UCSD-AML1 (cell line): Measurements from ENCODE around the gene GBF1.

Experiments used
- DNase-seq: peaks from one replicate; lab custom pipeline; 2025; ENCODE audit not compliant: unreplicated experiment; lab: John Stamatoyannopoulos, UW

The GBF1 gene

DNA sequence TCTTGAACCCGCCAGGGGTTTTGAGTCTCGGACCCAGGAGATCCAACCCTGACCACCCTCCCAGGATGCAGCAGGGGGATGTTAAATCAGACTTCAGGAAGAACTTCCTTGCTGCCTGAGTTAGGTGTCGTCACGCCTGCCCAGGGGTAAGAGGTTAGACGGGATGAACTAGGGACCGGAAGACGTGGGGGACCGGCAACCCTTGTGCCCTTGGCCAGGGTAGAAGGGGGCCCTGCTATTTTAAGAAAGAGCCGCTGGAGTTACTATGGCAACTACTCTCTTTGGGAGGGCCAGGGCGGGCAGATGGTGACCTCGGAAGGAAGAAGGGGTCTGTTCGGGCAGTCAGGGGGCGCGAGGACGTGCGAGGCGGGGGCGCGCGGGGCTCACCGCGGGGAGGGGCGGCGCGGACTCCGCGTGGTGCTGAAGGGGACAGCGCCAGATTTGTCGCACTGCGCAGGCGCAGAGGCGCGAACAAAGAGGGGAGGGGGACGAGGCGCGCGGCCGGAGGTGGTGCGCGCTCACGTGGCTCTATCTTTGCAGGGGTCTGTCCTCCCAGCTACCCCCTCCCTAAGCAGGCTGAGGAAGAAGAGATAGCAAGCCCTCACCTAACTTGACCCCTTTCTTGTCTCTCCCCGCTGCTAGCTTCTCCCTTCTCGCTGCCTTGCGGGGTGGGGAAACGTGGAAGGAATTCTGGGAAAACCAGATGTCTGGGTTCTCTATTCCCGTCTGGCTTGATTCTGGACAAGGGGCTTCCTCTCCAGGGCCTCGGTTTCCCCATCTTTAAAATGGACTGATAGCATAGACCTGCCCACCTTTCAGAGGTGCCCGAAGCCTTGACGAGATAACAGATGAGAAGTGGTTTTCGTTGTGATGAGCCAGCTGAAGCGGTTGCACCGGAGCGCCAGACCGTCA is 174.2 kb downstream of the GBF1 start:
- DNase-seq, result peak; percentile 68

DNA sequence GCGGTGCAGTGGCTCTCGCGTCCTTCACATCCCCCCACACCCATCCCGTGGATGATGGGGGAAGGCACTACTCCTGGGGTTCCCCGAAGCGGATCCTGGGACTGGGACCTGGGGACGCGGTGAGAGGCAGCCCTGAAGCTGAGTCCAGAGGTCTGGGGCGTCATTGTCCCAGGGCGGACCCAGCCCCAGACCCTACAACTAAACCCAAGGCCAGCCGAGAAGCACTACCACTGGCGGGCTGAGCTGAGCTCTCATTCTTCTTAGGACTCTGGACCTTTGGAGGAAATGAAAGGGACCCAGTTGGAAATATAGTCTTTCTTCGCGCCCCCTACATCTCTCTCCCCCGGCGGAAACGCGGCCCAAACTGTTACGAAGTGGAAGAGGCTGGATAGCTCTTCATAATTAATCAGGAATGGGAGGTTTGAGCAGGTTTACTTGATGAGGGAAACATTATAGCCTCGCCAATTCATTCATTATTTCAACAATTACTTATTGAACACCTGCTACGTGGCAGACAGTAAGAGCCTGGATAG is 174.9 kb downstream of the GBF1 start:
- no peak for DNase-seq

DNA sequence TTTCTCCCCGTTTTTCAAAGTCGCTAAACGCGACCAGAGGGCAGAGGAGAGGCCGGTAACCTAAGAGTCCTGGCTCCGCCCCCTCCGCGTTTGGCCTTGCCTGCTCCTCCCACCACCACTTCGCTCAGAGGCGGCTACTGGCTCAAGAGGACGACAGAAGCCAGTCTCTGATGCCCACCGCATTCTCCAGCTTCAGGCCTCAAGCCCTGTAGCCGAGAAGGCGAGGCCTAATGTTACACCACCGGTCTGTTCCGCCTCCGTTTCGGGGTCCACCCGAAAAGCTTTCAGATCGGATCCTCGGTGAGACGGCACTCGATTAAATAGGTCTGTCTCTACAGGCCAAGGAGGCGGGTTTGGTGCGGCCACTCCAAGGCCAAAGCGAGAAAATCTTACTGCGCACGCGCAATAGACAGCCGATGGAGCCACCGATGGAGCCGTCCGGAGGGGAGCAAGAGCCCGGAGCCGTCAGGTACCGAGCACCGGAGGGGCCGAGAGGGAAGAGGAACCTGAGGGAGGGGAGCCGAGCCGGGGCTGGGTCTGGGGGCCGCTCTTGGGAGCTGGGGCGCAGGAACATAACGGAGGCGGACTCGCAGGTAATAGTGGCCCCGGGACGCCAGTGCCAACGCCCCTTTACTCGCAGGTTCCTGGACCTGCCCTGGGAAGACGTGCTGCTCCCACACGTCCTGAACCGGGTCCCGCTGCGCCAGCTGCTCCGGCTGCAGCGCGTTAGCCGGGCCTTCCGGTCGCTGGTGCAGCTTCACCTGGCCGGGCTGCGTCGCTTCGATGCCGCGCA is 175.6 kb downstream of the GBF1 start, which contains the start of gene FBXL15:
Gene FBXL15, plus strand, starts transcription at position 123 of the 793 bp plus-strand sequence. Its CDS starts 294 bp downstream, at position 417.
- DNase-seq, result peak; percentile 97

DNA sequence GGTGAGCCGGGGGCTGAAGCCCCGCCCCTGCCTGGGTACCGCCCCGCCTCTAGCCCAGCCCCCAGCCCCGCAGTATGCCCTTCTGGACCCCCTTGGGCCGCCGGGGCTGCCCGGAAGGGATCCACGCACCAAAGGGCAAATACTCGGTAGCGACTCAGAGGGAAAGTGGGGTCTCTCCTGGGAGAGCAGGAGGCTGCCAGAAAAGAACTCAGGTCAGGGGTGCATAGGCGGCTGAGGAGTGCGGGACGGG is 176.1 kb downstream of the GBF1 start:
- no peak for DNase-seq

DNA sequence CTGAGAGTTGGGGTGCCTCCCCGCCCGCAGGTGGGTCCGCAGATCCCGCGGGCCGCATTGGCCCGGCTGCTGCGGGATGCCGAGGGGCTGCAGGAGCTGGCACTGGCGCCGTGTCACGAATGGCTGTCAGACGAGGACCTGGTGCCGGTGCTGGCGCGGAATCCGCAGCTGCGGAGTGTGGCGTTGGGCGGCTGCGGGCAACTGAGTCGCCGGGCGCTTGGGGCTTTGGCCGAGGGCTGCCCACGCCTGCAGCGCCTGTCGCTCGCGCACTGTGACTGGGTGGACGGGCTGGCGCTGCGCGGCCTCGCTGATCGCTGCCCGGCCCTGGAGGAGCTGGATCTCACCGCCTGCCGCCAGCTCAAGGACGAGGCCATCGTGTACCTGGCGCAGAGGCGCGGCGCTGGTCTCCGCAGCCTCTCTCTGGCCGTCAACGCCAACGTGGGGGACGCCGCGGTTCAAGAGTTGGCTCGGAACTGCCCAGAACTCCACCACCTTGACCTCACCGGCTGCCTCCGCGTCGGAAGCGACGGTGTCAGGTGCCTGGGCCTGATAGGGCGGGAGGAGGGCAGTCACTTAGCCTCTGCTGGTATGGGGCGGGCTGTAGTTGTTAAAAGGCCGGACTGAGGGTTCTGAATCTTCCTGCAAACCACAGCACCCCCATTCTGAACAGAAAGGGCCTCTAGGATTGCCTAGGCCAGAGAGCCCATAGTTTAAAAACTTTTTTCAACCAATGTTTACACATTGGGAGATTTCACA is 176.6 kb downstream of the GBF1 start:
- no peak for DNase-seq

DNA sequence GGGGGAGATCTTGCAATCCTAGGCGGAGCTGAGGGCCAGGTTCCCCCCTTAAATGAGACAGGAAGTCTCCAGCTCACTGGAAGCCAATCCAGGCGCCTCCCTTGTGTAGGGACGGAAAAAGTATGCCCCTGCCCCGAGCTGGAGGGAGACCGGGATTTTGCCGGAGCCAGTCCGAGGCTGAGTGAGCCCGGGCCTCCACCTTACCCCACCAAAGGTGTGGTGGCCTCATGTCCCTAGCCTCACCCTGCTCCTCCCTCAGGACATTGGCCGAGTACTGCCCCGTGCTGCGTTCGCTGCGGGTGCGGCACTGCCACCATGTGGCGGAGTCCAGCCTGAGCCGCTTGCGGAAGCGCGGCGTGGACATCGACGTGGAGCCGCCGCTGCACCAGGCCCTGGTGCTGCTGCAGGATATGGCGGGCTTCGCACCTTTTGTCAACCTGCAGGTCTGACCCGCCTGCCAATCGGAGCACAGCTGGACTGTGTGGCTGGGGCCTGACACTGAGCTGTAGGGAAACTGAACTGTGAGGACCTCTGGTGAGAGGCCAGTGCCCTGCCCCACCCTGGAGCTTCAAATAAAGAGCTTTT is 177.3 kb downstream of the GBF1 start:
- no peak for DNase-seq

DNA sequence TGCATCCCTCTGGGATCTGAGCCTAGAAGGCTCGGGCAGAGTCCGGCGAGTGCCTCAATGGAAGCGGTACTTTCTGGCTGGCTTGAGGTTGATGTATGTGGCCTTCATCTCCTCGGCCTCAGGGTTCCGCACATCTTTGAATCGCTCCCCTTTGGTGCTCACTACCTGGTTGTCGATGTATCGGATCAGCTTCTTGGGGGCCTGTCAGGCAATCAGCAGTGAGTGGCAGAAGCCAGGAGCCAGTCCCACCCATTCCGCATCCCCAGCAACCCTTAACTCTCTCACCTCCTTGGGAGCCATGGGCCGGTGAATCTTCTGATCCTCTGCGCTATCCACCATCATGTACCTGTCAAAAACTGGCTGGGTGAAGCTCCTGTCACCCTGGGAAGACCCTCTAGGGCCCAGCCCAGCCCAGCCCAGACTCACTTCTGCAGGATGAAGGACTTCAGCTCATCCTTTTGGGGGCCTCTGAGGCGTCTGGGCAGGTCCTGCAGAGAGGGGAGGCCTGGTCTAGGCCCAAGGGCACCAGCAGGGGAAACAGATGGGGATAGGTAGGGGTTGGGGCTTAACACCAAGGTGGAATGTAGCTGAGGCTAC is 178.1 kb downstream of the GBF1 start:
- DNase-seq, result no peak

DNA sequence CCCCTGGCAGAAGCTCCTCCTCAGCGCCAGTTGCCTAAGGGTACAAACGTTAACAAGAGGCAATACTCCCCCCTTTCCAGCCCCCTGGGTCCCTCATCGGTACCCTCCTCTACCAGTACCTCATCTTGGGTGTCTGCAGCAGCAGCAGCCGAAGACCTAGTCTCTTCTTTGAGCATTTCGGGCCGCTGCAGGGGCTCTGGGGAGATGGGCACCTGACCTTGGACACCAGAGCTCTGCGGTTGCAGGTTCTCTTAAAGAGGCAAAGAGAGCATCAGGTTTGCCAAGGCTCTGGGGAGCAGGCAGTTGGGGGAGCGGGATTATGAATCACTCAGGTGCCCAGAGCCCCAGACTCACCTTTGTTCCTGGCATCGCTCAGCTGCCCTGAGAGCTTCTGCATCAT is 178.8 kb downstream of the GBF1 start:
- no peak for DNase-seq

DNA sequence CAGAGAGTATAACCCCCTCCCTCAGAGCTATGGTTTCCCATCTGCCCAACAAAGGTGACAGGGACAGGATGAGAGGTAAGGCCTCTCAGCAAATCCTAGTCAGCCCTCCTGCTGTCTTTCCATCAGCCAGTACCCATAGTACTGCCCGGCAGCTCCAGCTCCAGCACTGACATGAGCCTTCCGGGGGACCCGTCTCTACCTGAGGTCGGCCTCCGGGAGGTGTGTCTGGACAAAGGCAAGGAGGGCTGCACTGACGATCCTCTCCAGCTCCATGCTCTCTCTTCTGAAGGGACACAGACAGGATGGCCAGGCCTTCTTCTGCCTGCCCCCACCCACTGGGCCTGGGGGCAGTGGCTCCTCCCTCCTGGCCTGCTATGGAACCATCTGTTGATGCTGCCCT is 179.6 kb downstream of the GBF1 start:
- no peak for DNase-seq

DNA sequence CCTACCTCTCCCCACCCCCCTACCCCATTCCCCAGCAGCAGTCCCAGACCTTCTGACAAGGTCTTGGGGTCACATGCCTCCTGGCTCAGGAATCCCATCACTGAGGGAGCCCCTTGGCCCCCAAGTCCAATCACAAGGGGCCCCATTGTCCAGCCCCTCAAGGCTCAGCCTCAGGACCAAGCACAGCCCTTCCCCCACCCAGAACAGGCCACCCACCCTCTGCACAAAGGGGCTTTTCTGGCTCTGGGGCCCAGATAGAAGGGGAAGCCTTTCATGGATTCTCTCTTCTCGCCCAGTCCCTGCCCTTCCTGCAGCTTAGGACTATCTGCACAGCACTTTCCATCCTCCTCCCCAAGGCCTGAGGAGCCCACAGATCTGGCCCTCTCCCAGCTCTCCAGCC is 180.1 kb downstream of the GBF1 start:
- no peak for DNase-seq

DNA sequence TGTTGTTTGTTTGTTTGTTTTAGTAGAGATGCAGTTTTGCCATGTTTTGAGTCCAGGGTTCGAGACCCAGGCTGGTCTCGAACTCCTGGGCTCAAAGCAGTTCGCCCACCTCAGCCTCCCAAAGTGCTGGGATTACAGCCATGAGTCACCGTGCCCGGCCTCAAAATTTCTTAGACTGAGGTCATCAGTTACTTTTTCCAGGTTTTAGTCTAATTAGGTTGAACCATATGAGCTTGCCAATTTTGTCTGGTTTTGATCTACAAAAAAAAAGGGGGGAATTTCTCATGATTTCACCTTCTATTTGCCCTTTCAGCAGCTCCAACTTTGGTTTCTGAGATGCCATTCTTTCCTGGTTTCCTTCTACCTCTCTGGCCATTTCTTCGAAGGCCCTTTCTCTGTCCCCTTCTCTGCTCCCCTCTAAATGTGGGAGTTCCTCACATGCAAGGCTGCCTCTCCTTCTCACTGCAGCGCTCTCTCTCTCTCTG is 181.5 kb downstream of the GBF1 start:
- DNase-seq, result no peak

DNA sequence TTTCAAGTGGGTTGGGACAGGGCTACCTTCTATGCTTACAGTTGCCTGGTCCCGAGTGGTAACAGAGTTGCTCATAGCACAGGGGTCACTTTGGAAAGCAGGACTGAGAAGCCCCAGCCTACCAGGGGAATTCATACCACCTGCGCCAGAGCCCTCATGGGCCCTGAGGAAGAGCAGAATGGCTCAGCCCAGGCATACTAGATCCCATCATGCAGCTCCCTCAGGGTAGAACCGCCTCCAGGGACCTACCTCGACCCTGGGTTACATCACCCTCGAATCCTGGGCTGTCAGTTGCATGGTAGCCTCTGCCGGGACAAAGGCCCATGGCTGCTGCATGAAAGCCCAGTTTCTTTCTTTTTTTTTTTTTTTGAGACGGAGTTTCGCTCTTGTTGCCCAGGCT is 184.1 kb downstream of the GBF1 start:
- no peak for DNase-seq

DNA sequence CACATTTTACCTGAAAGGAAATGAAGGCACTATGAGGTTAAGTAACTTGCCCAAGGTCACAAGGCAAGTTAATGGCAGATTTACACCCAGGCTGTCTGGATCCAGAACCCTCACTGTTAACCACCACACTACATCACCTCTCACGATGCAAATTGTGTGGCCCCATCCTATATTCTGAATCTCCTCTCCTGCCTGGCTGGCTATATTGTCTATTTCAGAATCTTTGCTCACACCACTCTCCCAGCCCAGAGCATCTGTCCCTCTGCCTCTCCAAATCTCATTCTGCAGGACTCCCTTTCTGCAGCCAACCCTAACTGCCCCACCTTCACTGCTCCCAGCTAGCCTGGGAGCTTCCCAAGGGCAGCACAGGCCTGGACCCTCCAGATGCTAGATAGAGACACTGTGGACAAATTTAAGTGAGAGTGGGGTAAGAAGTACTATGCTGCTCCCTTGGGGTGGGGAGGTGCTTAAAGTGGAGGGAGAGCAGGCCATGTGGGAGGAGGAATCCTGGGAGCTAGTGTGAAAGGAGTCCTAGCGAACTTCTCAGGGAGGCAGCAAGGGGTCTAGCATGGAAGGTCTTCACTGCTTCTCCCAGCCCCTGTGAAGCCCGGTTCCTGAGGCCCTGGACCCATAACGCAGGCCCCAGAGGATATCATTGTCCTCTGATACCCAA is 186.3 kb downstream of the GBF1 start:
- no peak for DNase-seq
